Smooth muscle cell of the brain vasculature (primary cell): ENCODE data around the gene BLVRB.
"Not testable (repeated sequence)": the region's sequence is repeated elsewhere in the genome, so short reads cannot be mapped to it uniquely, and the experiment has no call there.

Experiments used
- DNase-seq: peaks from one replicate; pipeline ENCODE4 v3.0.0-alpha.2; 2012; ENCODE audit warnings: low read depth, low spot score

Gene BLVRB

DNA sequence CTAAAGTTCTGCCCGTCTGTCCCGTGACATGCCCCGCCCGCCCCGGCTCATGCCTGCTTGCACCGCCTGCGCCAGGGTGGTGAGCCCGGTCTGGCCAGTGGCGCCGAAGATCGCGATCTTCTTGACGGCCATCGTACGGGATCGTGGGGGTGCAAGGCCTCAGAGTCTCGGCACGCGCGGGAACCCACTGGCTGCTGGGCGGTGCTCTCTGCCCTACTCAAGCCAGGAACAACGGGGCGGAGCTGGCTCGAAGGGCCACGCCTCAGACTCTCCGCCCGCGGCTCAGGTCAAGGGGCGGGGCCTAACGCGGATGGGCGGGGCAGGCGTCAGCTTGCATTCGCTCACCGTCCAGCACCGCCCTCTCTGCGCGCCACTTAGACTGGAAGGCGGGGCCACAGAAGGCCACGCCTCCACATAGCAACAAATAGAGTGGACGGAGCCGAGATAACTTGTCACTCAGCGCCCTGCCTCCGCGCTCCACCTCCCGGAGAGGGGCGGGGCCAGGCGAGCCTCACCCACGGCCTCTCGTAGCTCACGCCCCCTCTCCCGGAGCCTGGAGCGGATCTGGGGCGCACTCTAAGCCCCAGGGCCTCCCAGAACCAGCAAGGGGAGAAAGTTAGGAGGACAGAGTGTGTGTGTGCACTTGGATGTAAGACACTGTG, at the start of gene BLVRB:
BLVRB (minus strand) TSS at position 189 of the 662 bp plus-strand sequence; CDS start at position 132, 57 bp downstream.
- DNase-seq: peak; percentile 99

DNA sequence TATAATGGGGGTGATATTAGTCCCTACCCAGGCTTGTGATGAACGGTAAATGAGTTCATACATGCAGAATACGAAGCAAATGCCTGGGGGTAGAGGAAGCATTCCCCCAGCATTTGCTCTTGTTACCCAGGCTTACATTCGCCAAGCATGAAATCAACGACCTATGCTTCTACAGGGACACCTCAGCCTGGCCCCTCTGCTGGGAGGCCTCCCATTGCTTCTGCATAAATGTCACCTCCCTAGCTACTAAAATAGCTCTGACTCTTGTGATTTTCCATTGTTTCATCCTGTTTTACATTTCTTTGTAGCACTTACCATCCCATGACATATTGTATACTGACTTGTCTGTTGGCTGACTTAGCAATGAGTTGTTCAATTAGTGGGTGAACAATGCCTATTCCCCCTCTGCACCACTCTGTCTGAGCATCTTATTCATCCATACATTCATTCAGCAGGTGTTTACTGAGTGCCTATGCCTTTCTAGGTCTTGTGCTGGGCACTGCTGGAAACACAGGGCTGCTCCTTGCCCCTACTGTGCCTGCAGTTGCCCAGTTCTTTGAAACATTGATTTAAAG, 48.3 kb upstream of the BLVRB start:
- no peak for DNase-seq

DNA sequence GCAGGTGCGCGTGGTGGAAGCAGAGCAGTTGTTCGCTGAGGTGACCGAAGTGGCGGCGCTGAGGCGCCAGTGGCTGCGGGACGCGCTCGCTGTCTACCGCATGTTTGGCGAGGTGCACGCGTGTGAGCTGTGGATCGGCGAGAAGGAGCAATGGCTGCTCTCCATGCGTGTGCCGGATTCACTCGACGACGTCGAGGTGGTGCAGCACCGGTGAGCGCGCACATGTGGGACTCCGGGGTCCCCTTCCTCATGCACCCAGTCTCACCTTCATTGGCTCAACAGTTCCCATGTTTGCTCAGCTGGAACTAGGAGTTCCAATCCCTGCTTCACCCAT, 47.8 kb upstream of the BLVRB start:
- no peak for DNase-seq

DNA sequence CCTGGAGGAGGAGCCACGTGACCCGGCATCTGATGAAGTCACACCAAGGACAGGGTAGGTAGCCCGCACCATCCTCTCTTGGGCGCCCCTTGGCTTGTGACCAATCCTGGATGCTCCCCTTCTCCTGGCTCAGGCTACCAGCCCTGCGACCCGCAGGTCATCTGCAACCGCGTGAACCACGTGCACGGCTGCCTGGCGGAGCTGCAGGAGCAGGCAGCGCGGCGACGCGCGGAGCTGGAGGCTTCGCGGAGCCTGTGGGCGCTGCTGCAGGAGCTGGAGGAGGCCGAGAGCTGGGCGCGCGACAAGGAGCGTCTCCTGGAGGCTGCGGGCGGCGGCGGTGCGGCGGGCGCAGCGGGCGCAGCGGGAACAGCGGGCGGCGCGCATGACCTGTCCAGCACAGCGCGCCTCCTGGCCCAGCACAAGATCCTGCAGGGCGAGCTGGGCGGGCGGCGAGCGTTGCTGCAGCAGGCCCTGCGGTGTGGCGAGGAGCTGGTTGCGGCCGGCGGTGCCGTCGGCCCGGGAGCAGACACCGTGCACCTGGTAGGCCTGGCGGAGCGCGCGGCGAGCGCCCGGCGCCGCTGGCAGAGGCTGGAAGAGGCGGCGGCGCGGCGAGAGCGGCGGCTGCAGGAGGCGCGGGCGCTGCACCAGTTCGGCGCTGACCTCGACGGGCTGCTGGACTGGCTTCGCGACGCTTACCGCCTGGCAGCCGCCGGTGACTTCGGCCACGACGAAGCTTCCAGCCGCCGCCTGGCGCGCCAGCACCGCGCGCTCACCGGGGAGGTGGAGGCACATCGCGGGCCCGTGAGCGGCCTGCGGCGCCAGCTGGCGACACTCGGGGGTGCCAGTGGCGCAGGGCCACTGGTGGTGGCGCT, 47.2 kb upstream of the BLVRB start:
- no peak for DNase-seq

DNA sequence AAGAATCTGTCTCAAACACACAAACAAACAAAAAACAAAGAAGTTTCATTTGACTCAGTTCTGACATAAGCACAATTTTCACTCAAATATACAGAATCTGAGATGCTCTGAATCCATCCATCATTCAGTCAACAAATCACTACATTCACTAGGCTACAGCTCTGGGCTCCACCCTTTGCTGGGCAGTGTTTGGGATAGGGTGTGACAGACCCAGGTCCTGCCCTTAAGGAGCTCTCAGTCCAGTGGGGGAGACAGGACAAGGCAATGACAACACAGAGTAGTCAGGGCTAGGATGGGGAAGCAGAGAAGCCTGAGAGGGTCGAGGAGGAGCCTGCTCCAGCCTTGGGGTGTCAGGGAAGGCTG, 46.5 kb upstream of the BLVRB start:
- no peak for DNase-seq

DNA sequence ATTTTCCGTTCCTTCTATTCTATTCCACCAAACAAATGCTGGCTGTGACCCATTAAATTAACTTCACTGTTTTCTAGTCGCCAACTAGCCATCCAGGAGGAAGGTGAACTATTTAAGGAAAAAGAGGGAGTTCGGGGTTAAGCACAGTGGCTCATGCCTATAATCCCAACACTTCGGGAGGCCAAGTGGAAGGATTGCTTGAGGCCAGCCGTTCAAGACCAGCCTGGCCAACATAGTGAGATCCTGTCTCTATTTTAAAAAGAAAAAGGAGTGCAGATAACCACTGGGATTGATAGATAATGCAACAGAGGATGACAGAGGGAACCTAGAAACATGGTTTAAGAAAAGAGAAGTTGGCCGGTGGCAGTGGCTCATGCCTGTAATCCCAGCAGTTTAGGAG, 45.9 kb upstream of the BLVRB start:
- DNase-seq: no peak

DNA sequence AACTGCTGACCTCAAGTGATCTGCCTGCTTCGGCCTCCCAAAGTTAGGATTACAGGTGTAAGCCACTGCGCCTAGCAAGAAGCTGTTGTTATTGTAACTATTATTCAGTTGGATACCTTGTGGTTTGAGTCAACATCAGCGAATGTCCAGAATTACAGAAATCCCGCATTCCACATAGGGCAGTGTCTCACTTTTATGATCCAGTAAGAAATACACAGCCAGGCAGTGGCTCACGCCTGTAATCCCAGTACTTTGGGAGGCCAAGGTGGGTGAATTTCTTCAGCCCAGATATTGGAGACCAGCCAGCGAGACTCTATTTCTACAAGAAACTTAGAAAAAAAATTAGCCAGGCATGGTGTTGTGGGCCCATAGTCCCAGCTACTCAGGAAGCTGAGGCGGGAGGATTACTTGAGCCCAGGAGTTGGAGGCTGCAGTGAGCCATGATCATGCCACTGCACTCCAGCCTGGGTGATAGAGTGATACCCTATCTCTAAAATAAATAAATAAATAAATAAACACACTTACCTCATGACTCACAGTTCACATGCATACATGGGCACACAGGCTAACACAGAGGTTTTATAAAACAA, 45.1 kb upstream of the BLVRB start:
- DNase-seq: no peak

DNA sequence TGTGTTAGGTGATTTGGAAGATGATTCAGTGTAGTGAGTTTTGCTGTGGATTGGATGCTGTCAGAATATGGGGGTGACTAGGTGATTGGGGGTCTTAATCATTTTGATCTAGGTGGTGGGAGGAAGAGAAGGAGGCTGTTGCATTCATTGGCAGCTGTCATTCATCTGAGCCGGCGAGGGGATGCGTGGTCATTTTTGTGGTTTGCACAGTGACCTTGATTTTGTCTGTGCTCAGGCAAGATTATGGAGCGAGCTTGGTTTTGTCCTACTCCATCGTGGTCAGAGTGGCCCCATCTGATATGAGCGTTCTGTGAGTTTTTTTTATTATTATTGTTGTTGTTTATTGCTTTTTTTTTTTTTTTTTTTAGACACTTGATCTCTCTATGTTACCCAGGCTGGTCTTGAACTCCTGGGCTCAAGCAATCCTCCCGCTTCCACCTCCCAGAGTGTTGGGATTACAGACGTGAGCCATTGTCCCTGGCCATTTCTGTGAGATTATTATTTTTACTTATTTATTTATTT, 43.3 kb upstream of the BLVRB start:
- no peak for DNase-seq

DNA sequence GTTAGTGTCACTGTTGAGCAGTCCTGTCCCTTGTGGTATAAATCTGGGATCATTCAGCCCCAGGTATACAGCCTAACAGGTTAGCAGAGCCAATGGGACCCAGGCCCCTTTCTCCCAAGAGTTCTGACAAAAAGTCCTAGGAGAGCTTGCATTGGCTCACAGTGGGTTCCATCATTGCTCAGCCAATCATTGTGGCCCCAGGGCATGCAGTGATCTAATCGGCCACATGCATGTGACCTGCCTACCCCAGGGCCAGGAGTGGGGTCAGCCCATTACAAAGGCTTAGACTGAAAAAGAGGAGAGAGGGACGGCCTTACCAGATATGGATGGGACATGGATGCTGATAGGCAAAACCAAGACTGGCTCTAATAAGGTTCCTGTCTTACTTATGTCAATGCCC, 42.3 kb upstream of the BLVRB start:
- DNase-seq: no peak

DNA sequence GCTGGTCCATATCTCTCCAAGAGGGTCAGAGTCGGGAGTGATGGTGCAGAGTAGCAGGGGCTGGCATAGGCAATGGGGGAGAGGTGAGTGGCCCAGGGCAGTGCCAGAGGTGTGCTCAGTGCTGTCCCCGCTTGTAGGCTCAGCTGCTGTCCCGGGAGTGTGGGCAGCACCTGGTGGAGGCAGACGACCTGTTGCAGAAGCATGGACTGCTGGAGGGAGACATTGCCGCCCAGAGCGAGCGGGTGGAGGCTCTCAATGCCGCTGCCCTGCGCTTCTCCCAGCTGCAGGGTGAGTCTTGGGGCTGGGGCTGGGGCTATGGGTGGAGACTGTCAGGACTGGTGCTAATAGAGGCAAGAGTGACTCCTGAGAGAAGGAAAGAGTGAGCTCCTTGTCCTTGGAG, 40.6 kb upstream of the BLVRB start:
- no peak for DNase-seq

DNA sequence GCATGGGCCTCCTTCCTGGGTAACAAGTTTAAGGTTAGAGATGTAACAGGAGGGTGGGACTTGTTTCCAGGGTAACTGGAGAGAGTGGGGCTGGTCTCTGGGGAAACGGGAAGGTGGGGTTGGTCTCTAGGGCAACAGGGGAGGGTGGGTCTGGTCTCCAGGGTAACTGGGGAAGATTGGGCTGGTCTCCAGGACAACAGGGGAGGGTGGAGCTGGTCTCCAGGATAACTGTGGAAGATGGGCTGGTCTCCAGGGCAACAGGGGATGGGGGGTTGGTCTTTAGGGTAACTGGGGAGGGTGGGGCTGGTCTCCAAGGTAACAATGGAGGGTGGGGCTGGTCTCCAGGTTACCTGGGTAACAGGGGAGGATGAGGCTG, 37.8 kb upstream of the BLVRB start:
- DNase-seq: no peak

DNA sequence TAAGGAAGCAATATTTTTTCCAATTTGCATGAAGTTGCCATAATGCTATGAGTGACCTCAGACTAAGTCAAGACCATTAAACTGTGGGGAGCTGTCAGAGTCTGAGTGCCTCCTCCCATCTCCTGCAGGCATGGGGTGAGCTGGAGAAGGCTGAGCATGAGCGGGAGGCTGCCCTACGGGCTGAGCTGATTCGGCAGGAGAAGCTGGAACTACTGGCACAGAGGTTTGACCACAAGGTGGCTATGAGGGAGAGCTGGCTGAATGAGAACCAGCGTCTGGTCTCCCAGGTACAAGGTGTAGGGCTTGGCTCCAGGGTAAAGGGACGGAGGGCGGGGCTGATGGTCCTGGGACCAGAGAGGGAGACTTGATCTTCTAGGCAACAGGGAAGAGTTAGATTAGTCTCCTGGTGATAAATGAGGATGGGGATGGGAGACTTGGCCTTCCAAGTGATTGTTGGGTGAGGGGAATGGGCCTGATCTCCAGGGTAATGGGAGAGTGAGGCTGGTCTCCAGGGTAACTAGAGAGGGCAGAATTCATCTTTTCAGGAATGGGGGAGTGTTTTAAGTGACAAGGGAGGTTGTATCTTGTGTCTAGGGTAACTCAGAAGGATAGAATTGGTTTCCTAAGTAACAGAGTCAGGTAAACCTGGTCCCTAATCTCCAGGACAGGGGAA, 37.2 kb upstream of the BLVRB start:
- DNase-seq: no peak

DNA sequence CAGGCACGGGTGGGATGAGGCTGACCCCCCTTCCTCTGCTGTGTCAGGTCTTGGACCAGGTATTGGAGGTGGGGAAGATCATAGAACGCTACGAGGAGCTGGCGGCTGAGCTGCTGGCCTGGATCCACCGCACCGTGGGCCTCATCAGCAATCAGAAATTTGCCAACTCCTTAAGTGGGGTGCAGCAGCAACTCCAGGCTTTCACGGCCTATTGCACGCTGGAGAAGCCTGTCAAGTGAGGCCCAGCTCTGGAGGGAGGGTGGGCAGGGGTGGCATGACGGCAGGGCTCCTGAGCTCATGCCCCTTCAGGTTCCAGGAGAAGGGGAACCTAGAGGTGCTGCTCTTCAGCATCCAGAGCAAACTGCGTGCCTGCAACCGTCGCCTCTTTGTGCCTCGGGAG, 36.5 kb upstream of the BLVRB start:
- DNase-seq: no peak

DNA sequence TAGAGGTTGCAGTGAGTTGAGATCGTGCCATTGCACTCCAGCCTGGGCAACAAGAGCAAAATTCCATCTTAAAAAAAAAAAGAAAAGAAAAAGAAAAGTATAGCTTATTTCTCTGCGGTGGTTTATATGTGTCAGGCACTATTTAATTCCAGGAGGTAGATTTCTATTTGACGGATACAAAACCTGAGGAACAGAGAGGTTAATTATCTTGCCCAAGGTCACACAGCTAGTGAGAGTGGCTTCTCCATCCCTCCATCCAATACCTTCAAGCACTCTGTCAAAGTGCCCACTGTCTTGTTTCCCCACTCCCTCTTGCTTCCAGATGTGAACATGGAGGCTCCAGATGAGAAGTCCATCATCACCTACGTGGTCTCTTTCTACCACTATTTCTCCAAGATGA, 36.1 kb upstream of the BLVRB start:
- DNase-seq: no peak

DNA sequence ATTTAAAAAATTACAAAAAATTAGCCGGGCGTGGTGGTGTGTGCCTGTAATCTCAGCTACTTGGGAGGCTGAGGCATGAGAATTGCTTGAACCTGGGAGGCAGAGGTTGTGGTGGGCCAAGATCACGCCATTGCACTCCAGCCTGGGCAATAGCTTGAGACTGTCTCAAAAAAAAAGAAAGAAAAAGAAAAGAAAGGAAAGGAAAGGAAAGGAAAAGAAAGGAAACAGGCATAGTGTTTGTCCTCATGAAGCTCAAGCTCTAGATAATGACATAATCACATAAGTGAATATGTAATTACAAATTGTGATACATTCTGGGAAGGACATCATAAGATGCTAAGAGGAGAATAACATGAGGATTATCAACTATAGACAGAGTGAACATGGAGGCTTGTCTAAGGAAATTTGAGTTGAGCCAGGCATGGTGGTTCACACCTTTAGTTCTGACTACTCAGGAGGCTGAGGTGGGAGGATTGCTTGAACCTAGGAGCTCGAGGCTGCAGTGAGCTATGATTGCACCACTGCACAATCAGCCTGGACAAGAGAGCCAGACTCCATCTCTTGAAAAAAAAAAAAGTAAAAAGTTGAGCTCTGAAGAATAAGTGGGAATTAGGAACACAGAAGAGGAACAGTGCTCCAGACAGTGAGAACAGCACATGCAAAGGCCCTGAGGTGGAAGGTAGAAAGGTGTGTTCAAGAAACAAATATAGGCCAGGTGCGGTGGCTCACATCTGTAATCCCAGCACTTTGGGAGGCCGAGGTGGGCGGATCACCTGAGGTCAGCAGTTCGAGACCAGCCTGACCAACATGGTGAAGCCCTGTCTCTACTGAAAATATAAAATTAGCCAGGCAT, 35.4 kb upstream of the BLVRB start:
- not testable (repeated sequence) for DNase-seq

DNA sequence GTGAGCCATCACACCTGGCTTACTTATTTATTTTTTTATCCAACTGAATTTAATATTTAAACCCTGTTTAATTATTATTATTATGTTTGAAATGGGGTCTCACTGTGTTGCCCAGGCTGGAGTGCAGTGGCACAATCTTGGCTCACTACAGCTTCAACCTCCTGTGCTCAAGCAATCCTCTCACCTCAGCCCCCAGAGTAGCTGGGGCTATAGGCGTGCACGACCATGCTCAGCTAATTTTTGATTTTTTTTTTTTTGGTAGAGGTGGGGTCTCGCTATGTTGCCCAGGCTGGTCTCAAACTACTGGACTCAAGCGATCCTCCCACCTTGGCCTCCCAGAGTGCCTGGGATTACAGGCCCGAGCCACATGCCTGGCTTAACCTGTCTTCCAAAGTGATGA, 33.8 kb upstream of the BLVRB start:
- no peak for DNase-seq

DNA sequence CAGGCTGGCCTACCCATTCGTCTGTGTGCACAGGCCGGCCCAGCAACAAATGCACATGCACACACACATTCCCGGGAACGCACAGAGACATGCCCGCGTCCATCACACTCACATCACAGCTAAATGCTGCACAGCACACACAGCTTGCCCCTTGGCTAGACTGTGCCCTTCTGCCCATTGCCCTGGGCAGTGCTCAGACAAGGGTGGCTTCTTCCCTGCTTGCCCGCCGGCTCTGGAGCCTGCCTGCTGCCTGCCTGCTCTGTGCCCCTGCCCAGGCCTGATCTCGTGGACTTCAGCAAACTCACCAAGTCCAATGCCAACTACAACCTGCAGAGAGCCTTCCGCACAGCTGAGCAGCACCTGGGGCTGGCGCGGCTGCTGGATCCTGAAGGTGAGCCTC, 31.7 kb upstream of the BLVRB start:
- no peak for DNase-seq

DNA sequence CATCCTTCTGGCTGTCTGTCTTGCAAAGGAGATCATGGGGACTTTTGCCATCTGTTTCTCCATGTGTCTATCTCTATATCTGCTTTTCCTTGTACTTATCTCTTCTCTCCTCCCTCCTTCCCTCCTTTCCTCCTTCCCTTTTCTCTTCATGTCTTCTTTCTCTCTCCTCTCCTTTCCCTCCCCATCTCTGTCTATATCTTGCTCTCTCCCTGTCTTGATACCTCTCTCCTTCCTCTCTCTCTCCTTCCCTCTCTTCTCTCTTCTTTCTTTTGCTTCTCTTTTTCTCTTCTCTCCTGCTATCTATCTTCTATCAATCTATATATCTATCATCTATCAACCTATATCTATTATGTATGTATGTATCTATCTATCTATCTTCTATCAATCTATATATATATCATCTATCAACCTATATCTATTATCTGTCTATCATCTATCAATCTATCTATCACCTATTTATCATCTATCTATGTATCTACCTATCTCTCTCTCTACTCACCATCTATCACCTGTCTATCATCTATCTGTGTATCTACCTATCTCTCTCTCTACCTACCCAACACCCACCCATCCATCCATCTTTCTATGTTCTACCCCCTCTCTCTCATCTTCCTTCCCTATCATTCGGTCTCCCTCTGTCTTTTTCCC, 28.8 kb upstream of the BLVRB start:
- DNase-seq: no peak

DNA sequence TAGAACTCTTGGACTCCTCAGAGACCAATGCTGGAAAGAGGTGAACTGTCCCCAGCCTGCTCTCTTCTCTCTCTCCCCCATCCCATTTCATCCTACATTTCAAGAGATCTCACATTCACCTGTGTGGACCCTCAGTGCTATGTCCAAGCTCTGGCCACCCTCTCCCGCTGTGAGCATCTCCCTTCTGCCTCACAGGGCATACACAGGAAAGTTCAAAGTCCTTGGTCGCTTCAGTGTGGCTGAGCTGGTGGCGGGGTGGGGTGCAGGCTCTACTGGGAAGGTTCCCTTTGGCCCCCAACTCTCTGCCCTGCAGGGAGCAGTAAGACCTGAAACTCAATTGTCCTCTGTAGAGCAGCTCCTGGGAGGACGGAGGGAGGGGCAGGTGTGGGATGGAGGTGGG, 28.2 kb upstream of the BLVRB start:
- no peak for DNase-seq

DNA sequence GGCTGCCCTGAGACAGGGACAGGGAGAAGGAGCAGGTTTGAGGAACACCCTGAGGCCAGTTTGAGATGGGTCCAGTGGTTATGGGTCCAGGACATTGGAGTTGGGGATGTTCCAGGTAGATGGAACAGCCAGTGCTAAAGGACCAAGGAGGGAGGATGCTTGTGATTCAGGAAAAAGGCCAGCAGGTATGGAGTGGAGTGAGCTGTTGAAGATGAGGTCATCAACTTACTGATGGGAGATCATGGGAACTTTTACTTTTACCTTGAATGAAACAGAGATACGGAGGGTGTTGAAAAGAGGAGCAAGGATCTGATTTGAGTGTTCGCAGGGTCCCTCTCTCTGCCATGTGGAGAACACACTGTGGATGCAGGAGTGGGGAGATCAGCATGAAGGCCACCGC, 26.7 kb upstream of the BLVRB start:
- no peak for DNase-seq

DNA sequence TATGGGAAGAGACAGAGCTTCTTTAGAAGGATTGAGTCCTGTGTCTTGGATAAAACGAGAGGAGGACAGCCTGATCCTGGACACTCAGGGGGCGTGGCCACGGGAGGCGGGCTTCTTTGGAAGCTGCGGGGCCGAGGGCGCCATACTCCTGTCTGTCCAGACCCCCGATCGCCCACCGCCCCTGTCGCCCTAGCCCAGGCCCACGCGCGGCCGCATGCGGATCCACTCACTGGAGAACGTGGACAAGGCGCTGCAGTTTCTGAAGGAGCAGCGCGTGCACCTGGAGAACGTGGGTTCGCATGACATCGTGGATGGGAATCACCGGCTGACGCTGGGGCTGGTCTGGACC, 24.3 kb upstream of the BLVRB start:
- DNase-seq: no peak
